NCI-H1105 treated with DMSO at 0.1 percent for 48 hours (cell line): Measurements from ENCODE around the gene KRTAP9-1.
A peak's percentile ranks its signal among the peaks of the same experiment; 100 is the strongest.
"Not testable (repeated sequence)": the region's sequence is repeated elsewhere in the genome, so short reads cannot be mapped to it uniquely, and the experiment has no call there.

Source experiments
- DNase-seq: peaks from one replicate; lab custom pipeline; 2025; lab: John Stamatoyannopoulos, UW

Gene KRTAP9-1

DNA sequence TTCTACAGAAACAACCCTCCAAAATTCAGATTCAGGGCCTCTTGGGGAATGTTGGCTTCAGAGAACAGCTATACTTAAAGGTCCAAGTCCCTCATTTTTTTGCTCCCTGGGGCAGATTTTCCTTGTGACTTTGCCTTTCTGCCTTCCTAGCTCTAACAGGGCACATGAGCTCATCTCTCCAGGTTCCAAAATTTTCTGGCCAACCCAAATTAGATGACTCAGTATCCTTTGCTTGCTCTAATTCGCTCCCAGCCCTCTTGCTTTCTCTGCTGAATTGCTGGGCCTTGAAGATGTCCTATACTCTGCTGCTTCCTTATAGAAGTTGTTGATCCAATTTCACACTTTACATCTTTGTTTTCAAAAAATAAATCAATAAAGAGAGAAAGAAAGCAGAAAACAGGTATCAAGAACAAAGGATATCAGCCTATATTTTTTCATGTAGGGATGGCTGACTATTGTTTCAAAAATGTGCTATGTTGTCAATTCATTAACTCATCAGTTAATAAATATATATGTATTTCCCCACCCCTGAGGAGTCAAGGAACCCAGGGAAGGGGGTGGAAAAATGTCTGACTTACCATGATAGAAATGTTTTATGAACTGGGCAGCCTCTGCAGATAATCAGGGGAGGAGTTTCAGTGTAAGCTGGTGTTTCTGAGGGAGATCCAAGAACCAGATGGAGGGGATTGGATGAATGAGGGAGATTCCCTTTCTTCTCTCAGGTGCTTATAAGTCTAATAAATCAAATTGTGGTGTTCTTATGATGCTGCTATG lies 10.7 kb upstream of the KRTAP9-1 start:
- no peak for DNase-seq

DNA sequence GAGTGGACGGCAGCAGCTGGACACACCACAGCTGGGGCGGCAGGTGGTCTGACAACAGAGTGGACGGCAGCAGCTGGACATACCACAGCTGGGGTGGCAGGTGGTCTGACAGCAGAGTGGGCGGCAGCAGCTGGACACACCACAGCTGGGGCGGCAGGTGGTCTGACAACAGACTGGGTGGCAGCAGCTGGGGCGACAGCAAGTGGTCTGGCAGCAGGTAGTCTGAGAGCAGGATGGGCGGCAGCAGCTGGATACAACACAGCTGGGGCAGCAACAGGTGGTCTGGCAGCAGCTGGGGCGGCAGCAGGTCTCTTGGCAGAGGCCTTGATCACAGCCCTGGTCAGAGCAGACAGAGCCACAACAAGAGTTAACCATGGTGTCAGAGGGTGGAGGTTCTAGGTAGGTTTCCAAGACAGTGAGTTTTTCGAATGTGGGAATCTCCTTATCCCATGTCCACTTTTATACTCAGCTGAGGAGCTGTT lies 5.2 kb upstream of the KRTAP9-1 start, which contains the start of gene KRTAP4-1:
Gene KRTAP4-1, minus strand, starts transcription at position 432 of the 482 bp plus-strand sequence. Its CDS starts 57 bp downstream, at position 375.
- no peak for DNase-seq

DNA sequence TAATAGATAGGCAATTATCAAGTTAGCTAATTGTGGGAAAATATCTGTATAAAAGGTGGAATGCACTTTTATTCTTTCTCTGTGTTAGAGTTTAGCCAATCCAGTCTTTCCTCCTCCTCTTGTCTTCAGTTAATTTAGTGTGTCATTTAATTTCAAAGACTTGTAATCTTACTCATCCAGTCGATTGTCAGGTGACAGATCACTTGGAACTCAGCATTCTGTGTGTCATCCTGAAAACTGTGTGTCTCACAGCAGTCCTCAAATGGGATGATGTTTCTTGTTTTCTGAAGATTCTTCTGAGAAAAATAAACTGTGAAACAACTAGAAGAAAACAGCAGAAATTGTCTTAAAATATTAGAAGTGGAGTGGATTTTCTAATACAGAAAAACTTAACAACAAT lies 4.7 kb upstream of the KRTAP9-1 start:
- DNase-seq = no peak

DNA sequence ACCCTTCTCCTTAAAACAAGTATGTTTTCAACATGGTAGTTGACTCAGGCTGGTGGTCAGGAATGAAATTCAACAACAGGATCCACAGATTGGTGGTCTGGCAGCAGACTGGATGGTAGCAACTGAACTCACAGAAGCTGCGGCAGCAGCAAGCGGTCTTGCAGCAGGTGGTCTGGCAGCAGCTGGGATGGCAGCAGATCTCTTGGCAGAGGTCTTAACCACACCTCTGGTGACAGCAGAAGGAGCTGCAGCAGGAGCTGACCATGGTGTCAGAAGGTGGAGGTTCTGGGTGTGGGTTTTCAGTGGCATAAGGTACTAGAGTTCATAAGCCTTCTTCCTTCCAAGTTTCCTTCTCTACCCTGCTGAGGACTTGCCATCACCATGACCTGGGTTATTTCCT lies 2.8 kb upstream of the KRTAP9-1 start:
- no peak for DNase-seq

DNA sequence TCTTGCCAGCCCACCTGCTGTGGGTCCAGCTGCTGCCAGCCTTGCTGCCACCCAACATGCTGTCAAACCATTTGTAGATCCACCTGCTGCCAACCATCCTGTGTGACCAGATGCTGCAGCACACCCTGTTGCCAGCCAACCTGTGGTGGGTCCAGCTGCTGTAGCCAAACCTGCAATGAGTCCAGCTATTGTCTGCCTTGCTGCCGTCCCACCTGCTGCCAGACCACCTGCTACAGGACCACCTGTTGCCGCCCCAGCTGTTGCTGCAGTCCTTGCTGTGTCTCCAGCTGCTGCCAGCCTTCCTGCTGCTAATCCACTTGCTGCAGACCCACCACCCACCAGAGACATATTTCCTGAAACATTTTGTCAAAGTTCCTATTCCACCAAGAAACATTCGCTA lies 641 bp downstream of the KRTAP9-1 start:
- no peak for DNase-seq

DNA sequence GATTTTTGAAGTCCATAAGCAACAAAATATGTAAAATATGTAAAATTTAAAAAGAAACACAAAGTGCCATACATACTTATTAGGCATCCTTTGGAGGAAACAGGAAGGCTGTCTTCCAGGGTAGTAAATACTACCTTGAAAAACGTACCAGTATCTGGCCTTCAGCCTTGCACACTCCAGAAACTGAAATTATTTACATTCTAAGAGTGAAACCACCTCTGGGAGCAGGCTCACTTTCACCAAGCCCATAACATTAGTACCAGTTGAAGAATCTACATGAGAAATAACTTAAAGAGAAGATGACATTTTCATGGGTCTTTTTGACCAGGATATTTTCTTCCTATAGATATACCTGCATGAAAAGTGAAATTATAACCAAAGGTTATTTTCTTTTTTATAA lies 6.4 kb downstream of the KRTAP9-1 start:
- DNase-seq = no peak

DNA sequence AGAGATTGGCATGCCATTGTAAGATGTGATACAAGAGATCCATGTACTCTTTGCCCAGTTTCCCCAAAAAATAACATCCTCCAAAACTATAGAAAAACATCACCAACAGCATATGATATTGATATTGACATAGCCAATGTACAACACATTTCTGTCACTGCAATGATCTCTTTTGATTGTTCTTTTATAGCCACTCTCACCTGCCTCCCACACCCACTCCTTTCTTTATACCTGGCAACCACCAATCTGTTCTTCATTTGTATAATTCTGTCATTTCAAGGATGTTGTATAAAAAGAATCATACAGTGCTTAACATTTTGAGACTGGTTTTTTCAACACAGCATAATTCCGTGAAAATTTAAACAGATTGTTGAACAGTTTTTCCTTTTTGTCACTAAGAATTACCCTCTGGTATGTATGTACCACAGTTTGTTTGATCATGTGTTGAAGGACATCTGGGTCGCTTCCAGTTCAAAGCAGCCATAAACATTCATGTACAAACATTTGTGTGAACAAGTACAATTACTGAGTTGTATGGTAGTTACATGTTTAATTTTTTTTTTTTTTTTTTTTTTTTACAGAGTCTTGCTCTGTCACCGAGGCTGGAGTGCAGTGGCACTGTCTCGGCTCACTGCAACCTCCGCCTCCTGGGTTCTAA lies 9.9 kb downstream of the KRTAP9-1 start:
- DNase-seq = no peak

DNA sequence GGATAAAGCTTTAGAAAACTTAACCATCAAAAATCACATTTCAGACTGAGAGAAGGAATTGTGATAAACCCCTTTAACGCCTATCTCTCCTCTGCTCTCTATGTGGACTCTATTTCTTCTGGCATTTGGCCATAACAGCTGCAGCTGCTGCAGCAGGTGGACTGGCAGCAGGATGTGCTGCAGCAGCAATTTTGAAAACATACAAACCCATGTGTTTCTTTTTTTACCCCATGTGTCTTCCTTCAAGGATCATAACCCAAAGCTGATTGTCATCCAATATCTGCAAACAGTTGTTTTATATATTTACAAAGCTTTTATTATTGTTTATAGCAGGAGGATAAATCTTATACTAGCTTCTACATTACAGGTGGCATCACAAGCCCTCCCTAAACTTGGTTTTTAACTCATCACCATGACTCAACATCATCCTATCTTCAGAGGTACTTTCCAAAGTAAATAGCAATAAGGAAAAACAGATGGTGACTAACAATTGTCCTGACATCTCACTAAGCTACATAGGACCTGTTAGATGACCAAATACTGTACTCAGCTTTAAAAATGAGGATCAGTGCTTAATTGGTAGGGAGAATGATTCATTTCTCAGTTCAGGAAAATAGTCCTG lies 22.3 kb downstream of the KRTAP9-1 start:
- DNase-seq = peak; percentile 70

DNA sequence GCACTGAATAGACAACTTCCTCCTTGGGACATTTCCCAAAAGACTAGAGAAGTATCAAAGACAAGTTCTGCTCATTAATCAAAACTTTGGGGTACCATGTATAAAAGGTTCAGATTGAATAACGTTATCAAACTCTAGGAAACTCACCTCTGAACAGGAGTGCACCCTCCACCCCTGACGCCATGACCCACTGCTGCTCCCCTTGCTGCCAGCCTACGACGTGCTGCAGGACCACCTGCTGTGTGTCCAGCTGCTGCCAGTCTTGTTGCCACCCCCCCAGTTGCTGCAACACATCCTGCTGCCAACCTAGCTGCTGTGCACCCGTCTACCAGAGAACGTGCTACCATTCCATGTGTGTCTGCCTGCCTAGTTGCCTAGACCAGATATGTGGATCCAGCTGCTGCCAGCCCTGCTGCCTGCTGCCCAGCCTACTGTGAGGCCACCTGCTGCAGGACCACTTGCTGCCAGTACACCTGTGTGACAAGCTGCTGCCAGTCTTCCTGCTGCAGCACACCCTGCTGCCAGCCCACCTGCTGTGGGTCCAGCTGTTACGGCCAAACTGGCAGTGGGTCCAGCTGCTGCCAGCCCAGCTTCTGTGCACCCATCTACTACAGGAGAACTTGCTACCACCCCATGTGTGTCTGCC lies 23.0 kb downstream of the KRTAP9-1 start:
- peak; percentile 19 for DNase-seq

DNA sequence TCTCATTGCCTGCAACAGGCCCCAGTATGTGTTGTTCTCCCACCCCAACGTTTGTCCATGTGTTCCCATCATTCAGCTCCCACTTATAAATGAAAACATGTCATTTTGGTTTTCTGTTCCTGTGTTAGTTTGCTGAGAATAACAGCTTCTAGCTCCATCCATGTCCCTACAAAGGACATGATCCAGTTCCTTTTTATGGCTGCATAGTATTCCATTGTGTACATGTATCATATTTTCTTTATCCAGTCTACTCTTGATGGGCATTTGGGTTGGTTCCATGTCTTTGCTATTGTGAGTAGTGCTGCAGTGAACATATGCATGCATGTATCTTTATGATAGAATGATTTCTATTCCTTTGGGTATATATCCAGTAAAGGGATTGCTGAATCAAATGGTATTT lies 26.0 kb downstream of the KRTAP9-1 start:
- no peak for DNase-seq

DNA sequence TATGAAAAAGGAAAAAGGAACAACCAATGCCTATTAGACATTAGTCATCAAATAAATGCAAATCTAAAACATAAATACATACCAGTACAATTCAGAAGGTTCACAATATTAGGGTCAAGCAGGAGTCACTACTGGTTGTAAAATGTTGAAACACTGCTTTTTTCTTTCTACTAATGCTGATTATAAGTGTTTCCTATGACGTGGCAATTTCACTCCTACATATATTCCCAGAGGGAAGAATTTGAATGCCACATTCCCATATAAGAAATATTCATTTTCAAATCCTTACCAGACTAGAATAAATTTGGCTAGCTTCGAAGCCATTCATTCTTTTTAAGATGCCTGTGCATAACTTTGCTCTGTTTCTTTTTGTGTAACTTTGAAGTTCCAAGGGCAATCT lies 34.1 kb downstream of the KRTAP9-1 start:
- DNase-seq = no peak

DNA sequence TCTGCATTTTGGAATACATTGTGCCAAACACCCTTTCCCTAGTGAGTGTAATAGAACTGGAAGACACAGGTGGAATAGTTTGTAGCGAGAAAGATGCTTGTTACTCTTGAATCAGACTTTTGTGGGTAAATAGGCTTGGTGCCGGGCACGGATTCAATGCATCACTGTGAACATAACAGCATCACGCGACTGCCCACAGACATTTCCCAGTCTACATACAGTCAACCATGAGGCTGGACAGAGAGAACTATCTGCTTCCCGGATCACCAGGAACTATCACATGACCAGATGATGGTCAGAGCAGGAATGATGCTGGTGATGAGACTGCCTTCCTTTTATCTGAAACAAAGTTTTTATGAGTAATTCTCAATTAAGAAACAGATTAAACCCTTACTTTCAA lies 36.4 kb downstream of the KRTAP9-1 start:
- no peak for DNase-seq

DNA sequence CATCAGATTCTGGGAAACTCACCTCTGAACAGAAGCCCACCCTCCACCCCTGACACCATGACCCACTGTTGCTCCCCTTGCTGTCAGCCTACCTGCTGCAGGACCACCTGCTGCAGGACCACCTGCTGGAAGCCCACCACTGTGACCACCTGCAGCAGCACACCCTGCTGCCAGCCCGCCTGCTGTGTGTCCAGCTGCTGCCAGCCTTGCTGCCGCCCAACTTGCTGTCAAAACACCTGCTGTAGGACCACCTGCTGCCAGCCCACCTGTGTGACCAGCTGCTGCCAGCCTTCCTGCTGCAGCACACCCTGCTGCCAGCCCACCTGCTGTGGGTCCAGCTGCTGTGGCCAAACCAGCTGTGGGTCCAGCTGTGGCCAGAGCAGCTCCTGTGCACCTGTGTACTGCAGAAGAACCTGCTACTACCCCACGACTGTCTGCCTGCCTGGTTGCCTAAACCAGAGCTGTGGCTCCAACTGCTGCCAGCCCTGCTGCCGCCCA lies 37.0 kb downstream of the KRTAP9-1 start, which contains the start of gene KRTAP9-2:
Gene KRTAP9-2, plus strand, starts transcription at position 51 of the 498 bp plus-strand sequence. Its CDS starts 7 bp downstream, at position 58.
- DNase-seq = not testable (repeated sequence)

DNA sequence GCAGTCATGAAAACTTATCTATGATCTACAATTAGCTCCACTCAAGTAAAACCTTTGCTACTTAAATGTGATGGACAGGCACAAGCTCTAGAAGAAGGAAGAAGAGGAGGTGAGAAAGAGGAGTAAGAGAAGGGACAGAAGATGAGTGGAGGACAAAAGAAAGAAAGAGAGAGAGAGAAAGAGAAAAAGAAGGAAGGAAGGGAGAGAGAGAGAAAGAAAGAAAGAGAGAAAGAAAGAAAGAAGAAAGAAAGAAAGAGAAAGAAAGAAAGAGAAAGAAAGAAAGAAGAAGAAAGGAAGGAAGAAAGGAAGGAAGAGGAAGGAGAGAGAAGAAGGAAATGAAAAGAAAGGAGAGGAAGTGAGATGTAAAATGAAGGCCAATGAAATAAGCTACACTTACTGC lies 40.4 kb downstream of the KRTAP9-1 start:
- no peak for DNase-seq

DNA sequence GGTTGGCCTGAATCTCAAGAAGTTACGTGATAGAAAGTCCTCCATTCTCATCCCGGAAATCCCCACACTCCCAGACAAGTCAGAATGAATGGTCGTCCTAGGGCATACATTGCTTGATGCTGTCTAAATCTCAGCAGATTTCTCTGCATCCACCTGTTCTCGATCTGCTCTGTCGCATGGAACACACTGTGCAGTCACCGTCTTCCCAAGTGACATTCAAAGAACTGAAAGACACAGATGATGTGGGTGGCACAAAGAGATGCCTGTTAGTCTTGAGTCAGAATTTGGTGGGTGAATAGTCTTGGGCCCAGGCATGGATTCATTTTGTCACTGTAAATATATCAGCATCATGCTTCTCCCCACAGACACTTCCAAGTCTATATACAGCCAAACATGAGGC lies 42.0 kb downstream of the KRTAP9-1 start:
- DNase-seq = no peak

DNA sequence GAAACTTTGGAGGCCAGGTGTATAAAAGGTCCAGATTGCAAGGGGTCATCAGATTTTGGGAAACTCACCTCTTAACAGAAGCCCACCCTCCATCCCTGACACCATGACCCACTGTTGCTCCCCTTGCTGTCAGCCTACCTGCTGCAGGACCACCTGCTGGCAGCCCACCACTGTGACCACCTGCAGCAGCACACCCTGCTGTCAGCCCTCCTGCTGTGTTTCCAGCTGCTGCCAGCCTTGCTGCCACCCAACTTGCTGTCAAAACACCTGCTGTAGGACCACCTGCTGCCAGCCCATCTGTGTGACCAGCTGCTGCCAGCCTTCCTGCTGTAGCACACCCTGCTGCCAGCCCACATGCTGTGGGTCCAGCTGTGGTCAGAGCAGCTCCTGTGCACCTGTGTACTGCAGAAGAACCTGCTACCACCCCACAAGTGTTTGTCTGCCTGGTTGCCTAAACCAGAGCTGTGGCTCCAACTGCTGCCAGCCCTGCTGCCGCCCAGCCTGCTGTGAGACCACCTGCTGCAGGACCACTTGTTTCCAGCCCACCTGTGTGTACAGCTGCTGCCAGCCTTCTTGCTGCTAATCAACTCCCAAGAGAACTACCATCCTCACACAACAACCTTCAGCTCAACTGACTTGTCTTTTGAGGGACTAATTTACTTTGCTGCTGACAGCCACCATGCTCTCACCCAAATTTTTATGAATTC lies 42.9 kb downstream of the KRTAP9-1 start, which contains the start of gene KRTAP9-3:
Gene KRTAP9-3, plus strand, starts transcription at position 51 of the 707 bp plus-strand sequence. Its CDS starts 53 bp downstream, at position 104.
- not testable (repeated sequence) for DNase-seq

DNA sequence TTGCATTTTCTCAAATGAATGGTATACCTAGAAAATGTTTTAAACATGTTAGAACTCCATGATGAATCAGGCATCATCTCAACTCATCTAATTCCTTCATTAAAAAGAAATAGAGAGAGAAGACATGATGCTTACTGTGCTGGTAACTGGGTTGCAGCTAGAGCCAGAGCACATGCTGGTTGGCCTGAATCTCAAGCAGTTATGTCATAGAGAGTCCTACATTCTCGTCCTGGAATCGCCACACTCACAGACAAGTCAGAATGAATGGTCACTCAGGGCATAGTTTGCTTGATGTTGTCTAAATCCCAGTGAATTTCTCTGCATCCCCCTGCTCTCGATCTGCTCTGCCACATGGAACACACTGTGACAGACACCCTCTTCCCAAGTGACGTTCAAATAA lies 47.4 kb downstream of the KRTAP9-1 start:
- DNase-seq = not testable (repeated sequence)

DNA sequence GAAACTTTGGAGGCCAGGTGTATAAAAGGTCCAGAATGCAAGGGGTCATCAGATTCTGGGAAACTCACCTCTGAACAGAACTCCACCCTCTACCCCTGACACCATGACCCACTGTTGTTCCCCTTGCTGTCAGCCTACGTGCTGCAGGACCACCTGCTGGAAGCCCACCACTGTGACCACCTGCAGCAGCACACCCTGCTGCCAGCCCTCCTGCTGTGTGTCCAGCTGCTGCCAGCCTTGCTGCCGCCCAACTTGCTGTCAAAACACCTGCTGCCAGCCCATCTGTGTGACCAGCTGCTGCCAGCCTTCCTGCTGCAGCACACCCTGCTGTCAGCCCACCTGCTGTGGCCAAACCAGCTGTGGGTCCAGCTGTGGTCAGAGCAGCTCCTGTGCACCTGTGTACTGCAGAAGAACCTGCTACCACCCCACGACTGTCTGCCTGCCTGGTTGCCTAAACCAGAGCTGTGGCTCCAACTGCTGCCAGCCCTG lies 48.3 kb downstream of the KRTAP9-1 start, which contains the start of gene KRTAP9-8:
Gene KRTAP9-8, plus strand, starts transcription at position 51 of the 489 bp plus-strand sequence. Its CDS starts 53 bp downstream, at position 104.
- DNase-seq = not testable (repeated sequence)
